Measurements from ENCODE around the gene SLC10A3. TPM values are rescaled to one million over a fixed set of nuclear protein-coding genes. Genes with fewer than 3 reads are reported as not detected.

The SLC10A3 gene
- polyA plus RNA-seq, 3 donors: 19.4 to 26.7 (median 25.0) TPM

GRCh38 chrX:154487518-154488290 lies 2.7 kb downstream of the SLC10A3 start:
- no peak overlapping the region for H3K27ac ChIP-seq (ENCODE audit: low read depth, low read length)
- 86 to 97% (median 93%) methylated on average over 21 to 28 of the region's 28 CpGs for WGBS, 3 donors

GRCh38 chrX:154486396-154487207 lies 3.8 kb downstream of the SLC10A3 start, which contains the start of gene UBL4A:
TSS of gene UBL4A (minus strand) at chrX:154486615. CDS start at chrX:154486584, 31 bp downstream.
- H3K27ac ChIP-seq (ENCODE audit: low read depth, low read length): no peak within 1 kb of the TSS
- 0 to 35% (median 1%) methylated on average over 22 to 73 of the region's 95 CpGs for WGBS, 3 donors

GRCh38 chrX:154486052-154486395 lies 4.4 kb downstream of the SLC10A3 start:
- no peak overlapping the region for H3K27ac ChIP-seq (ENCODE audit: low read depth, low read length)
- 0 to 52% (median 3%) methylated on average over 18 to 35 of the region's 35 CpGs for WGBS, 3 donors

DNA sequence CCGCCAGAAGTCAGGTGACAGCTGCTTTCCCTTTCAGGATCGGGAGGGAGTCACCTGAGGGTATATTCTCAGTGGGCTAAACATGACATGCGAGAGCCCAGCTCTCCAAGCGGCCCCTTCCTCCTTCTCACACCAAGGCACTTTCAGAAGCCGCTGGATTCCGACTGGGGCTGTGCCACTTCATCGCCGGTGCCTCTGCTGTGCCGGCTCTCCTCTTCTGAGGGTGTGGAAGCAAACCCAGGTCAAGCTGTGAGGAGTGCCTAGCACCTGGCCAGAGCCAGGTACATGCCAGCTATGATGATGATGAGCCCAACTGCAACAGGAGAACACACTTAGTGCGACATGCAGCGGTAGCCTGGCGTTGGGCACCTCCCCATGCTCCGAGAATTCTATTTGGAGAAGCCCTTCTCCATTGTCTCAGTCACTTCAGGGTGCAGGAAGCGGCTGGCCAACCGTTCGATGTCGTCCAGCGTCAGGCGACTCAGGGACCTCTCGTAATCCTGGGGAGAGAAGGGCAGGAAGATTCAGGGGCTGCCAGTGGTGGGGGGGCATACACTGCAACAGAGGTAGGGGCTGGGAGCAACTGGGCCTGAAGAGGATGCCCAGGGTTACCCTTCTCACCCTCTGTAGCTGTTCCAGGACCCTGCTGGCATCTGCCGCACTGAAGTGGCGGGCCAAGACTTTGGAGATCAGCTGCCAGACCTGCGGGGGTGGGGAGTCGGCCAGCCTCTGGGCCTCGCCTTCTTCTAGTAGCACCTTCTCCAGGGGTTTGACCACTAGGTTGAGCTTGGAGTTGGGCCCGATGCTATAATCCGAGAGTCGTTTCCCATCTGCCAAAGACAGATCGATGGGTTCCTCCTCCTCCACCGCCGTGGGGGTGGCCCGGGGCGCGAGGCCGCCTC lies 5.0 kb downstream of the SLC10A3 start:
- H3K27ac ChIP-seq (ENCODE audit: low read depth, low read length): no peak overlapping the region
- 44 to 64% (median 49%) methylated on average over 29 to 35 of the region's 35 CpGs for WGBS, 3 donors

DNA sequence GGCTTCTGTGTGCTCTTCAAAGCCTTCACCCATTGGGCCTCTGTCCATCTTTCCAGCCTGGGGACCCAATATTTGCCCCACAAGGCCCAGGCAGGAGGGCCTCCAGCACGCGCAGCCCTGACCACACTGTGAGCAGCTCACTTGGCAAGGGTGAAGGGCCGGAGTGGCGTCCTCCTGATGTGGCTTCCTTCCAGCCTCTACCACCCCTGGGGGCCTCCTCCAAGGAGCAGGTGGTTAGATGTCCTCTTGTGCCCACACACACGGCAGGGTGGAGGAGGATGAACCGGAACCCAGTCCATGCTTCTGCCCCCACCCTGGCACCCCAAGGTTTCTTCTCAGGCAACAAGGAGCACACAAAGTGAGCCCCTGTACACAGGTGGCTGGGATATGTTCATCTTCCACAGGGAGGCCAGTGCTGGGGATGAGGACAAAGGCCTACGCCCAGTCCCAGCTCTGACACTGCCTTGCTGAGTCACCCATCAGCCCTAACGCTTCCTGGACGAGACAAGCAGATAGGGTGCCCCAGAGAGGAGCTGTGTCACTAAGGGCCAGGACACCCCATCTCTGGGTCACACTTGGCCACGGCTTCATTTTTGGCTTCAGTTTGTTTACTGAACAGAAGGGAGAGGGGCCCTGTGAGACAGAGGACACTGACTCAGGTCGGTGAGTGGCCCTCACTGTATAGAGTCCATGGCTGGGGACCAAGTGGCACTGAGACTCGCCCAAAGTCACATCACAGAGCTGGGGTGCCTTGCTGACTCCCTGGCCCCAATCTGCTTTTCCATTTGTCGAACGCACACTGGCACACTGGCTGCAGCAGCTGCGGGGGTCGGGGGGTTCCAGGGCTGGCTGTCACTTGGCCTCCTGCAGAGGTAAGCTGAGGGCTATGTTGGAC lies 5.9 kb downstream of the SLC10A3 start:
- no peak overlapping the region for H3K27ac ChIP-seq (ENCODE audit: low read depth, low read length)
- WGBS, 3 donors: 75 to 85% (median 77%) methylated on average over 12 to 16 of the region's 16 CpGs

GRCh38 chrX:154483325-154483724 lies 7.1 kb downstream of the SLC10A3 start:
- WGBS, 3 donors: 81 to 90% (median 83%) methylated on average over 6 to 7 of the region's 7 CpGs
- H3K27ac ChIP-seq (ENCODE audit: low read depth, low read length): no peak overlapping the region

- 70 to 84% (median 82%) methylated on average over 2 to 7 of the region's 7 CpGs for WGBS, 3 donors
- H3K27ac ChIP-seq (ENCODE audit: low read depth, low read length): no peak overlapping the region
These were observed 7.6 kb downstream of the SLC10A3 start for GRCh38 chrX:154482786-154483185.

- H3K27ac ChIP-seq (ENCODE audit: low read depth, low read length): no peak overlapping the region
- WGBS, 3 donors: 78 to 85% (median 83%) methylated on average over 14 of the region's 14 CpGs
These were observed 8.4 kb downstream of the SLC10A3 start for GRCh38 chrX:154481911-154482601.

DNA sequence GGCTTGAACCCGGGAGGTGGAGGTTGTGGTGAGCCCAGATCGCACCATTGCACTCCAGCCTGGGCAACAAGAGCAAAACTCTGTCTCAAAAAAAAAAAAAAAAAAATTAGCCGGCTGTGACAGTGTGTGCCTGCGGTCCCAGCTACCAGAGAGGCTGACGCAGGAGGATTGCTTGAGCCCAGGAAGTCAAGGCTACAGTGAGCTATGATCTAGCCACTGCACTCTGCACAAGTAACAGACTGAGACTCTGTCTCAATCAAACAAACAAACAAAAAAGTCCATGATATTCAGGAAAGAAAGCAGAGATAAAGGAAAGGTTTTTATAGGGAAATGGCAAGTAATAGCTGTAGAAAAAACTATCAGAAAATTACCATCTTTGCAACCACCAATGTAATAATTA lies 9.2 kb downstream of the SLC10A3 start:
- WGBS, 3 donors: 90 to 93% (median 91%) methylated on average over 4 to 5 of the region's 5 CpGs
- no peak overlapping the region for H3K27ac ChIP-seq (ENCODE audit: low read depth, low read length)

GRCh38 chrX:154478728-154479622 lies 11.5 kb downstream of the SLC10A3 start, which contains the start of gene LAGE3:
TSS of gene LAGE3 (minus strand) at chrX:154479281. CDS start at chrX:154478915, 366 bp downstream.
- WGBS, 3 donors: 2 to 31% (median 7%) methylated on average over 31 to 85 of the region's 85 CpGs
- H3K27ac ChIP-seq (ENCODE audit: low read depth, low read length): no peak within 1 kb of the TSS

DNA sequence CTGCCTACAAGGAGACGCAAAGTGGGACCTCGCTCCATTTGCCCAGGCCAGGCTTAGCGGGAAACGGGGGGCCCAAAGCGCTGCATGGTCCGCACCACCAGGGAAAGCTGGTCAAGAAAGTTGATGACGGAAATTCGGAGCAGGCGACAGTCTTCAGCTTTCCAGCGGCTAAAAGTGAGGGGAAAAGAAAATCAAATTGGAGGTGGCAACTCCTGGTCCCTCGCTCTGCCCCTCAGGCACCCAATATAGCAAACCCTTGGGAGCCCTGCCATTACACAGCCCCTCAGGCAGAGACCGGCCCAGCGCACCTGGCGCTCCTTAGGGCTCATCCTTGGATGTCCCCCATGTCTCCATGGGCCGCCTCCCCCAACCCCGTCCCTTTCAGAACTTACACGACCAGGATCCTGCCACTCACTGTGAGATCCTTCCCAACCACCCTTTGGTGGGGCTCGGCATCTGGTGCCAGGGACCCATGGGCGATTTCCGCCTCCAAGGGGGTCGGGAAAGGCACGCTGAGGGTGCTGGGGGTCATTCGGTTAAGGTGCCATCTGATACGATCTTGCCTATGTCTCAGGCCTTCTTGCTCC lies 12.4 kb downstream of the SLC10A3 start:
- H3K27ac ChIP-seq (ENCODE audit: low read depth, low read length): no peak overlapping the region

GRCh38 chrX:154476821-154477220 lies 13.6 kb downstream of the SLC10A3 start:
- 83 to 95% (median 93%) methylated on average over 3 to 8 of the region's 8 CpGs for WGBS, 3 donors
- H3K27ac ChIP-seq (ENCODE audit: low read depth, low read length): no peak overlapping the region

More for the DNA sequence above, 12.4 kb downstream of the SLC10A3 start:
- 55 to 72% (median 58%) methylated on average over 20 to 24 of the region's 24 CpGs for WGBS, 3 donors

- no peak overlapping the region for H3K27ac ChIP-seq (ENCODE audit: low read depth, low read length)
- 75 to 87% (median 83%) methylated on average over 6 to 7 of the region's 7 CpGs for WGBS, 3 donors
These were observed 16.7 kb downstream of the SLC10A3 start for GRCh38 chrX:154473683-154474082.

DNA sequence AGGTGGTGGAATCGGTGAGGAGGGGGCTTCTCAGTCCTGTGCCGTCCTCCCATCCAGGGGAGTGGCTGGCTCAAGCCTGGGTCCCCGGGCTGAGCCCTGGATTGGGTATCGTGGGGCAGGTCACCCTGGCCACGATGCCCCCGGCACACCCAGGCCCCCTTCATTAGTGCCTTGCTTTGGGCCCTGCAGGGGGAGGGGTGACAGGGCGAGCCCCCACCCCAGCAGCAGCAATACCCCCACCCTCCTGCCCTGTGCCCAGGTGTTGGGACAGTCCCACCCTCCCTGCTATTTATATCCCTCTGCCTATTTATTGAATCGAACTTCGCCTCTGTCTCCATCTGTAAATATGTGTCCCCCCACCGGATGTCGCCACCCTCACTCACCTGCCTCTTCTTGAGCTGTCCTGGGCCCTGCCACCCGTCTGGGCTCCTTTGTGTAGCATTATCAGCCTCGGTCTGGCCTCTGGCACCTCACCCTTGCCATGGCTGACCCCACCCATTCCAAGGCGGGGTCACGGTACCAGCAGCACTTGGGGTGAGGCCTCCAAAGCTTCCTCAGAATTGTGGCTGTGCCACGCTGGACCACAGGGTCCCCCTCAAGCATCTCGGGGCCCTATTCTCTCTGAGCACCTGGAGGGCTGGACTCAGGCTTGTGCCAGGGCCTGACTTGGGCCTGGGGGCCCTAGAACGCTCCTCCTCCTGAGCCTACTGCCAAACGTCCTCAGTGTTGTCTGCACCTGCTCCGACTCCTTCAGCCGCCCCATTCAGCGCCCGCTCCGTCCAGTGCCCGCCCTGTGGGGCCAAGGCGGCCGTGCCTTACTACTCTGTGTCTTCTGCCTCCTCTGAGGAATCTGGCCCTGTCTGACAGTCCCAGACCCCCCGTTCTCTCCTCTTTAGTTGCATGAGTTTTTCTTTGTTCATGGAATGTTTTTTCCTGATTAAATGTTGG lies 17.5 kb downstream of the SLC10A3 start:
- WGBS, 3 donors: 71 to 81% (median 77%) methylated on average over 14 to 28 of the region's 28 CpGs
- H3K27ac ChIP-seq (ENCODE audit: low read depth, low read length): no peak overlapping the region
